Measurements from ENCODE around the gene SP3.
"Not testable (repeated sequence)": the region's sequence is repeated elsewhere in the genome, so short reads cannot be mapped to it uniquely, and the experiment has no call there.

SP3 gene

GRCh38 chr2:173941567-173941966 is 23.6 kb downstream of the SP3 start:
- no peak for FAIRE-seq

- no peak for FAIRE-seq
Observed at GRCh38 chr2:173940208-173941020, 24.8 kb downstream of the SP3 start.

DNA sequence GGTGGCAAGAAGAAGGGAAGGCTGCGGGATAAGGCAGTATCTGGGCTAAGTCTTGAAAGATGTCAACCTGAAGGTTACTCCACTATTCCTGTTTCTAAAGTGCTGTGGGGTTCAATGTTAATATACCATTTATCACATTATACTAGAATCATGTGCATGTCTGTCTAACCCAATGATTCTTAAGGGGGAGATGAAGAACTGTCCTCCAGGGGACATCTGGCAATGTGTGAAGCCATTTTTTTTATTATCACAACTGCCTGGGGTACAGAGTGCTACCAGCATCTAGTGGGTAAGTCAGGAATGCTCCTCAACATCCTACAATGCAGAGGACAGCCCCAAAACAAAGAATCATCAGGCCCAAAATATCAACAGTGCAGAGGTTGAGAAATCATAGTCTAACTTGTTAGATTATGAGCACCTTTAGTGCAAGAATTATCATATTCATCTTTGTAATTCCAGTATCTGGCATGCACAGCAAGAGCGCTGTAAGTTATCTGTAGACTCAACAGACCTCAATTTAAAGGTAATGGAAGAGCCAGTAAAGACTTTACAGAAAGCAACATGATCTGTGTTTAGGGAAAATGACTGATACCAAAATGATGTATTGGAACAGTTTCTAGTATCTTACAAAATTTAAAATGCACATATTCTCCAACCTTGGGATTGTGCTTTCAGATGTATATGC is 26.3 kb downstream of the SP3 start:
- FAIRE-seq: no peak

GRCh38 chr2:173935305-173935704 is 29.9 kb downstream of the SP3 start:
- no peak for FAIRE-seq

DNA sequence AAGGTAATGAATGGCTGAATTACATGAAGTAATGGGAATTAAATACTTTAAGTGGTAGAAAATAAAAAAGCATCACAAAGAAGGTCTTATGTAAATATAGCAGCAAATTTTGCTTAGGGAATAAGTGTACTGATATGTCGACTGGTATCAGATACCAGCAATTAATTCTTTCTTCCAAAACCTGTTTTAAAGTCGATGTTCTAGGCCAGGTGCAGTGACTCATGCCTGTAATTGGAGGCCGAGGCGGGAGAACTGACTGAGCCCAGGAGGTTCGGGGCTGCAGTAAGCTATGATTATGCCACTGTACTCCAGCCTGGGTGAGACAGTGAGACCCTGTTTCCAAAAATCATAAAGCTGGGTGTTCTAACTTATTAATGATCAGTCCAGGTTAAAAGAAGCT is 30.3 kb downstream of the SP3 start:
- FAIRE-seq: no peak

- FAIRE-seq: no peak
Observed at GRCh38 chr2:173931751-173932150, 33.4 kb downstream of the SP3 start.

DNA sequence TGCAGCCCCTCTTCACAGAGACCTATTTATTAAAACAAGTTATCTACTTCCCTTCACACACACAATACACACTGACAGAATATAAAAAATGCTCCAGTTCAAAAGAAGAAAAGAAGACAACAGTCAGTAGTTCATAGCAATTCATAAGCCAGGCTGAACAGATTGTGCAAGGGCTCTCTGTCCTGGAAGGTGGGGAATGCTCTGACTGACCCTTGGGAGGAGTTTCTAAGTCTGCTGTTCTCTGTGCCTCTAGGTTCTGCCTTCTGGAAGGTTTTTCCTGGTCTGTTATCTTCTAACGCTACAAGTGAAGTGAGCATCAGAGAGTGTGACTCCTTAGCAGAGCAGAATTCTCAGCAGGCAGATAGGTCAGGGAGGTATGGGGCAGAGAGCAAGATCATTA is 35.7 kb downstream of the SP3 start:
- no peak for FAIRE-seq

GRCh38 chr2:173926875-173927274 is 38.3 kb downstream of the SP3 start:
- no peak for FAIRE-seq

GRCh38 chr2:173924285-173924684 is 40.9 kb downstream of the SP3 start:
- peak; percentile 16 for FAIRE-seq

DNA sequence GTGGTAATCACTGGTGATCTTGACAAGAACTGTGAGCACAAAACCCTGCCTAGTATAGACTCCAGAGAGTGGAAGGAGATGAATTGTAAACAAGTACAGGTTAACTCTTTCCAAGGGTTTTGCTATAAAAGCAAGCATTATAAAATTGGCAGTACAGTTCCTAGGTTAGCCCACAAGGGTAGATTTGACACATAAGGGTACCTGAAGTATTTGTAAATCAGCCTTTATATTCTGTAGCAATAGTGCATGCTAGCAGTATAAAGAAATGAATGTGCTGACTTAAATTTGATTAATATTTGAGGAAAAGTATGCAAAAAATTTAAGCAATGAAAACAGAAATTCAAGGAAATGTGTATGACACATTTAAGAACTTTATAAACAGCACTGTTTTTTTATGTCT is 42.4 kb downstream of the SP3 start:
- FAIRE-seq: no peak

DNA sequence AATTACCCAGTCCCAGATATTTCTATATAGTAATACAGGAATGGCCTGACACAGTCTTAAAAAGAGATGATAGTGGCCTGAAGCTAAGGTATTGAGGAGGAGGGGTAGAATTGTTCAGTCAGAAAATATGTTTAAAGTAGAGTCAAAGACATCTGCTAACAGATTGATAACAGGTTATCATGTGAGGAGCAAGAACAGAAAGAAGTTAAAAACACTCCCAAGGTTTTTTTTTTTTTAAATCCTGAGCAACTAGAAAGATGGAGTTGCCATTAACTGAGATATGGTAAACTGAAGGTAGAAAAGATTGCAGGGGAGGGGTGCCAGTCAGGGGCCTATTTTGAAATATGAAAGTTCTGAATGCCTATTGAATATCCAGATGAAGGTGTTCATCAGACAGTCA is 43.1 kb downstream of the SP3 start:
- FAIRE-seq: no peak

GRCh38 chr2:173914055-173914927 is 50.9 kb downstream of the SP3 start:
- FAIRE-seq: no peak

- FAIRE-seq: no peak
Observed at GRCh38 chr2:173909846-173910245, 55.3 kb downstream of the SP3 start.

- FAIRE-seq: no peak
Observed at GRCh38 chr2:173906626-173907025, 58.5 kb downstream of the SP3 start.

GRCh38 chr2:173903601-173904394 is 61.4 kb downstream of the SP3 start:
- no peak for FAIRE-seq

GRCh38 chr2:173898996-173899395 is 66.2 kb downstream of the SP3 start:
- FAIRE-seq: no peak

- FAIRE-seq: no peak
Observed at GRCh38 chr2:173898178-173898668, 67.0 kb downstream of the SP3 start.

- FAIRE-seq: no peak
Observed at GRCh38 chr2:173896755-173897154, 68.4 kb downstream of the SP3 start.

DNA sequence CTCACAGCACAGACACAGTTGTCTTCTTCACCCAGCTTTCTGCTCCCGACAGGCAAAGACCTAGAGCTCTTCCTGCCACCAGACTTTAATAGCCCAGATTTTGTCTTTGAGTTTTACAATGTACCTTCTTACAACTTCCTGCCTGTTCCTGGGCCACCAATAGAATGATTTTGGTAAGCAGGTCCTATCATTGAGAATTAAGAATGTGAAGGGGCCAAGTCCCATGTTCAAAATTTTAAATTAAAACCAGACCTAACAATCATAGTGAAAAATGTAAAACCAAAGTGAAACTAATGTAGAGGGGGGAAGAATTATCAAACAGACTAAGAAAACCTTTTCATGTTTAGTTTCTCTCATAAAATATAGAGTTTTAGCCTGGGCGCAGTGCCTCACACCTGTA is 72.8 kb downstream of the SP3 start:
- FAIRE-seq: no peak

DNA sequence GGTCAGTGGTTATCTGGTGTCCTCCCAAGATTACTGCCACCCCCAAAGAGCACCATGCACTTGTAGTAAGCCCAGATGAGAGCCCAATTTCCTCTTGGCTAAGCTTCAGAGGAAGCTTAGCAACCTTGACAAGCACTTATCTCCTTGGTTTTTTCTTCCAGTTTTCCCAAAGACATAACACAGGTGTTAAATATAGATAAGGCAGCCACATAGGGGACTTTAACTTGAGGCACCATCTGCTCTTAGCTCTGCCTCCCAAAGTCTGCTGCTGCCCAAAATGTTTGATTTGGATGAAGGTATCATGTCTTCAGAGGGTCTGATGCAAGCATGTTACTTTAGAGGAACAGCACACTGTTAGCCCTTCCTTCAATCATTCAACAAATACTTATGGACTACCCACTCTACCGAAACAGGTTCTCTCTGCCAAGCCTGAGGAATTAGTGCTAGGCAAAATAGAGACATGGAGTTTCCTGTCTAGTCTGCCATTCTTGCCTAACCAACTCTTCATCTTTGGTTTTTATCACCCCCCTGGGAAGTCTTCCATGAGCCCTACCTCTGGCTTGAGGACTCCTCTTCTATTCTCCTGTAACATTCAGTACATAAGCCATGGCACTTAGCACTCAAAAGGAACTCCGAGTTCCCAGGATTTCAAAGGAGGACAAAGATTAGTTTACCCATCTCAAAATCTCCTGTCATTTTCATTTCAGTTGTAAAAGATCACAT is 73.7 kb downstream of the SP3 start:
- no peak for FAIRE-seq

DNA sequence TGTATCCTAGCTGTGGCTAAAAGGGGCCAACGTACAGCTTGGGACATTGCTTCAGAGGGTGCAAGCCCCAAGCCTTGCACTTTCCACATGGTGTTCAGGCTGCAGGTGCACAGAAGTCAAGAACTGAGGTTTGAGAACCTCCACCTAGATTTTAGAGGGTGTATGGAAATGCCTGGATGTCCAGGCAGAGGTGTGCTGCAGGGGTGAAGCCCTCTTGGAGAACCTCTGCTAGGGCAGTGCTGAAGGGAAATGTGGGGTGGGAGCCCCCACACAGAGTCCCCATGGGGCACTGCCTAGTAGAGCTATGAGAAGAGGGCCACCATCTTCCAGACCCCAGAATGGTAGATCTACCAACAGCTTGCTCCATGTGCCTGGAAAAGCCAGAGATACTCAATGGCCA is 75.7 kb downstream of the SP3 start:
- not testable (repeated sequence) for FAIRE-seq

GRCh38 chr2:173886613-173887012 is 78.6 kb downstream of the SP3 start:
- FAIRE-seq: no peak
